ENCODE measurements around the gene IGF2.
"Not testable (repeated sequence)": the region's sequence is repeated elsewhere in the genome, so short reads cannot be mapped to it uniquely, and the experiment has no call there.

Gene IGF2, protein sequence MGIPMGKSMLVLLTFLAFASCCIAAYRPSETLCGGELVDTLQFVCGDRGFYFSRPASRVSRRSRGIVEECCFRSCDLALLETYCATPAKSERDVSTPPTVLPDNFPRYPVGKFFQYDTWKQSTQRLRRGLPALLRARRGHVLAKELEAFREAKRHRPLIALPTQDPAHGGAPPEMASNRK

DNA sequence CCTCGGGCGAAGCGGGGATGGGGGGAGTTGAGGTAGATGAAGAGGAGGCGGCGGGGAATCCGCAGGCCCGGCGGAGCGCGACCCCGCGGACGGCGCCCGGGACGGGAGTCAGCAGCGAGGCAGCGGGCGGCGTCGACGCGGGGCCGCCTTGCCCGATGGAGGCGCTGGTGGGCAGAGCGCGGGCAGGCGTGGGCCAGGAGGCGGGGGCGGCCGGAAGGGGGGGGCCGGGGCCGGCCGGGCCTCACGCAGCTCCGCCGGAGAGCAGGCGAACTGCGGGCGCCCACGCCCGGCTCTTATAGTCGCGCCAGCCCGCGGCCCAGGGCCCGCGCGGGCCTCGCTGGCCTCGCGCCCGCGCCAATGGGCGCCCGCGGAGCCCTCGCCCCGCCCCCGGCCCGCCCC is at the start of gene IGF2:
TSS of gene IGF2 (minus strand) at position 267 of the 399 bp plus-strand sequence. CDS start 3,866 bp downstream, outside the sequence.
- DNase-seq (no peak), ATAC-seq (no peak)

GRCh38 chr11:2188745-2189144 is 49.6 kb upstream of the IGF2 start:
- DNase-seq: no peak
- no peak for ATAC-seq

DNA sequence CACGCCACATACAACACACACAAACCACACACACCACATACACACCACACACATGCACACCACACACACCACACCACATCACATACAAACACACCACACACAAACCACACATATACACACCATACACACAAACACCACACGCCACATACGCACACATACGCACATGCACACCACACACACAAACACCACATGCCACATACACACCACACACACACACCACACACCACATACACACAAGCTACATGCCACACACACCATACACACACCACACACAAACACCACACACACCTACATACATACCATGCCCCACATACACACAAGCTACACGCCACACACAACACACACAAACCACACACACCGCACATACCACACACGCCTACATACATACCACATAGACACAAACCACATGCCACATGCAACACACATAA is 48.1 kb upstream of the IGF2 start:
- DNase-seq: no peak
- ATAC-seq: no peak

DNA sequence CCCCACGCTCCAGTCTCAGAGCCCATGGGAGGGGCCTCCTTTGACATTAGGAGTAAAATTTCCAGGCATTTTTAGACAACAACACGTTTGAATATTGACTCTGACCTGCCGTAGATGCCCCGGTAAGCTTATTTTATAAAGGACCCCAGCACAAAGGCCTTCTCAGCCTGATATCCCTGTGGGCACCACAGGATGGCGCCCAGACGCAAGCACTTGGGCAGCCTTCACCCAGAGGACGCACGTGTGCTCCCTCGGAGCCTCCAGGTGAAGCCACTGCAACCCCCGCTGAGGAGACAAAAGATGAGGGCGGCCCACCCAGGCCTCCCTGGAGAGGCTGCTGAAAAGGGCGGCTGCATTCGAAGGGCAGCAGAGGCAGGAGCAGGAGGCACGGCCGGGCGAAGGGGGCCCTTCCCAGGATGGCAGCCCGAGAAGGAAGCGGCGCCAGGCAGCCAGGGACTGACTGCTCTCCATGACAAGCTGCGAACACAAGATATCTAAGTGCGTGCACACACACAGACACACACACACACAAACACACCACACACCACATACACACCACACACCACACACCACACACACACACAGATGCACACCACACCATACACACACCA is 47.6 kb upstream of the IGF2 start:
- ATAC-seq (peak; percentile 61), DNase-seq (peak; percentile 60)

DNA sequence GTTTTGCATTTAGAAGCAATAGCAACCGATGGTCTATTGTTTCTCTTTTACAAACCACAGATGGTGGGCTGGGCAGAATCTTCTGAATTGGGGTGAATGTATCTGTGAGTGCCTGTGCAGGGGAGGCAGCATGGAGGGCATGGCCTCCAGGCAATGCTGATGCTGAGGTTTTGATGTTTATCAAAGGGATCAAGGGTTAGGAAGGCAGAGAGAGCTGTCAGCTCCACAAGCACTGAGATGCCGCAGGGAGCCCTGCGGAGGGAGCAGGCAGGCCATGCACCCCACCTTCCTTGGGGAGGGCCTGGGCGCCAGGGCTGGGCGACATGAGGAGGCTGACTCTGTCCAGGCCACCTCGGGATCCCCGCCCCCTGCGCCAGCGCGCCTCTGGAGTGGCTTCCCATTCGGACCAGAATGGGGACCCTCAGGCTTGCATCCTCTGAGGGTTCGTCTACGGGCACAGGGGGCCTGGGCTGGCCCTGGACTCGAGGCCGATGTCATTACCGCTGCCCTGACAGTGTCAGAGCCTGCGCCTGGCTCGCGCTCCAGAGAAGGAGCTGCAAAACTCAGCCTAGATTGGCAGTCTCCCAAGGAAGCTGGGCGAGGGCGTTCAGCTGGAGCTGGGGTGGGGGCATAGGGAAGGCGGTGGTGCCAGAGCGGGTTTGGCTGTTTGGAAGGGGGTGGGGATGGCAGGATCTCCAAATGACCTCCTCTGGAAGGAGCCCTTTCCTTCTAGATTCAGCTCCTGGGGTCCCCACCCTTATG is 46.3 kb upstream of the IGF2 start:
- ATAC-seq: no peak

GRCh38 chr11:2182692-2183474 is 43.7 kb upstream of the IGF2 start:
- ATAC-seq: no peak
- DNase-seq: no peak

More for the DNA sequence above, 46.3 kb upstream of the IGF2 start:
- DNase-seq: no peak

GRCh38 chr11:2182075-2182474 is 42.9 kb upstream of the IGF2 start:
- no peak for DNase-seq
- no peak for ATAC-seq

GRCh38 chr11:2180789-2181370 is 41.7 kb upstream of the IGF2 start:
- ATAC-seq (no peak), DNase-seq (no peak)

GRCh38 chr11:2180347-2180746 is 41.2 kb upstream of the IGF2 start:
- ATAC-seq: no peak
- DNase-seq: no peak

DNA sequence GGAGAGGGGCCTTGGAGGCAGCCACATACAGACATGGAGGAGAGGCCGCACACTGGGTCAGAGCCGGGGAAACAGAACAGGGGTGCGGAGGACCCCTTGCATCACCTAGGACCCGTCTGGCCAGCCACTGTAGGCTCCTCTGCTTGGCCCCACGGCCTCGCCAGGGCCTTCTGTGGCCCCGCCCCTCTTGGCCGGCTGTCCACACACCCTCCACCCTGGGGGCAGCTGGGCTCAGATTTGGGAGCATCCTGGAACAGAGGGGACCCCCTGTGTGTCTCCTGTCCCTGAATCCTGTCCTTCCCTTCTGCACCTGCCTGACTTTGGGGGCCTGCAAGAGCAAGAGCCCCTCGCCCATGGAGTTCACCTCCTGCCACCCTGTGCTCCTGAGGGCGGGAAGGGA is 40.3 kb upstream of the IGF2 start:
- ATAC-seq: no peak
- no peak for DNase-seq

DNA sequence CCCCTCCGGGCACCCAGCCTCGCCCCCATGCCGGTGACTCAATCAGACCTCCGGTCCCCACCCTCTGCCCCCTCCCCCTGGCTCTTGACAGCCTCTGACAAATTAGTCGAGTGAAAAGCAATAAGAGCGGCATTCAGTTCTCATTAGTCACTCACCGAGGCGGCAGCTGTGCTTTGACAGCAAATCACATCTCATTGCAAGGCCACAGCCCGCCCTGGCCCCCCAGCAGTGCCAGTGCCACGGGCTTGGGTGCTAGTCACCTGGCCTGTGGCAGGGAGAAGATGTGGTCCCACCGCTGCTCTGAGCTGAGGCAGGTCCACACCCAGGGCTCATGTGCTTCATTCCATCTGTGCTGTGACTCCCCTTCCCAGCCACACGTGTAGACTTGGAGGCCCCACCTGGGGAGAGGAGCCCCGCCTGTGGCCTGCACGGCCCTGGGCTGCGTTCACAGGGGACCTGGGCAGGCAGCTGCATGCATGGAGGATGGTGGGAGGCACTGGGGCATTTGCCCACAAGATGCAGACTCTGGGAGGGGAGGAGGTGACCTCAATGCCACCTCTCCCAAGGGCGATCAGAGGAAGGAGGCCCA is 39.8 kb upstream of the IGF2 start:
- no peak for ATAC-seq
- DNase-seq: no peak

DNA sequence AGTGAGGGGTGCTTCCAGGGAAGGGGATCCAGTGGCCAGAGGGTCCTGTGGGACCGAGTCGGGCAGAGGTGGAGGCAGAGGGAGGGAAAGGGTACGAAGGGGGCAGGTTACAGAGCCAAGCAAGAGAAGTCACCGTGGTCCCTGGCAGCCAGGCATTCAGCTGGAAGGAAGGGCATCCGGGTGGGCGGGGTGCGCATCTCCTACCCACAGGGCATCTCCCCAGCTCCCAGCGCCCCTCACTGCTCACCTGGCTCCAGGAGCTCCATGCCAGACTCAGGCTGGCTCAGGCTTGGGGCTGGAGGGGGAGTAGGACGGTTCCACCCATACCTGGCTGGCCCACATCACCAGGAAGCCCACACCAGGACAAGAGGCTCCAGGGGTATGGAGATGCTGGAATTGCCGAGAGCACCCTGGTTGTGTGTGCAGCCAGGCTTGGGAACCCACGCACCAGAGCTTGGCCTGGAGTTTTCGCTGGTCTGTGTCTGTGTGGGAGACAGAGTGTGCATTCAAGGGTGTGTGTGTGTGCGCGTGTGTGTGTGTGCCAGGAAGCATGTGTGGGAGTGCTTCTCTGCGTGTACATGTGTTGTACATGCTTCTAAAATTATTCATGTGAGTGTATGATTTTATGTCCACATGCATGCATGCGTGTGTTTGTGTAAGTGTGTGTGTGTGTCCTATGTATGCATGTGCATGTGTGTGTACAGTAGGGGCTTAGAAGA is 39.0 kb upstream of the IGF2 start:
- DNase-seq, ATAC-seq: not testable (repeated sequence)

- ATAC-seq (no peak), DNase-seq (no peak)
Measured at GRCh38 chr11:2177076-2177475, 37.9 kb upstream of the IGF2 start.

DNA sequence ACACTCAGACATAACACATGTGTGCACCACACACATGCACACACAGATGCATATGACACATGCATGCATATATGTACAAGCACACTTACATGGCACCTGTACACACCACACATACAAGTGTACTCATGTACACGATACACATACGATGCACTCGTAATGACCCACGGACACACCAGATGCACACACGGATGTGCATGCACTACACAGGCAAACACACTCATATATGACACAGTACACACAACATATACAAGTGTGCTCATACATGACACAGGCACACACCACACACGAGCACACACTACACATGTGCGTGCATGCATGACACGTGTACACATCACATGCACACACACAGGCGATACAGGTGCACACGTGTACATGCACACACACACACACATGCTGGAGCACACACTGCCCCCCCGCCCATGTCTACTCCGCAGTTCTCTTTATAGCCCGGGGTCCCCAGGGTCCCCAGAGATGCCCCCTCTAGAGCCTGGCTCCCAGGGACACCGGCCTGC is 37.3 kb upstream of the IGF2 start:
- no peak for DNase-seq
- ATAC-seq: no peak

GRCh38 chr11:2175659-2176058 is 36.5 kb upstream of the IGF2 start:
- ATAC-seq: no peak
- no peak for DNase-seq

- DNase-seq (no peak), ATAC-seq (no peak)
Measured at GRCh38 chr11:2174361-2174760, 35.2 kb upstream of the IGF2 start.

GRCh38 chr11:2173761-2174160 is 34.6 kb upstream of the IGF2 start:
- ATAC-seq: no peak

GRCh38 chr11:2173150-2173693 is 34.0 kb upstream of the IGF2 start:
- DNase-seq: peak; percentile 44
- no peak for ATAC-seq

More at GRCh38 chr11:2173761-2174160, 34.6 kb upstream of the IGF2 start:
- no peak for DNase-seq

DNA sequence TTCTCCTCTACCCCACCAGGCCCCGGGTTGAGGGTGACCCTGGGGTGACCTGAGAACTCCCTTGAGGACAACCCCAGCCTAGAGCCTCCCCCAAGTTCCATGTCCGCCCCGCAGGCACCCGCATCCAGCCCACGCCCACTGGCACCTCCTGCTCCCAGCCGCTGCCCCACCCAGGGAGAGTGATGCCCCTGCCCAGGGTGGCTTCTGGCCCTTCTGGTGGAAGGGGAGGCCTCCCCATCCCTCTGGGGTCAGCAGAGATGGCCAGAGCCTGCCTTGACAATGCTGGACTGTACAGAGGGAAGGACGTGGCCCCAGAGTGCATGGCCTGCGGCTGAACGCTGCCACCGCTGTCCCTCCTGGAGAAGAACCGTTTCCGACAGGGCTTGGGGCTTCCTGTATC is 33.5 kb upstream of the IGF2 start:
- ATAC-seq: no peak
- DNase-seq: no peak

GRCh38 chr11:2171591-2172003 is 32.4 kb upstream of the IGF2 start, which contains the start of gene TH:
TH (minus strand) TSS chr11:2171815; CDS start chr11:2171786, 29 bp downstream.
- no peak for ATAC-seq
- no peak for DNase-seq

All from stimulated activated naive CD8-positive, alpha-beta T cell treated with anti-CD3 and anti-CD28 coated beads, Interleukin-15, Interleukin-2, amounts not matched to agents 100 U/mL and 50 U/mL, for 24 hours (primary cell).